Hepatocyte (in vitro differentiated cells): ENCODE data around the gene CRLF3. TPM values are rescaled to one million over a fixed set of nuclear protein-coding genes. Genes with fewer than 3 reads are reported as not detected.
"Not testable (repeated sequence)": the region's sequence is repeated elsewhere in the genome, so short reads cannot be mapped to it uniquely, and the experiment has no call there.

Source experiments
- DNase-seq: peaks from one replicate; pipeline ENCODE4 v3.0.0-alpha.2; 2016; ENCODE audit warnings: low spot score
- H2AFZ ChIP-seq: fragments of 200-600 bp; sonication (generic); 2 replicates; pipeline ENCODE4 v1.6.0; 2016; ENCODE audit warnings: antibody characterized with exemption, mild to moderate bottlenecking
- H3K27ac ChIP-seq: fragments of 200-600 bp; sonication (generic); 2 replicates; pipeline ENCODE4 v1.5.1; 2016; ENCODE audit warnings: mild to moderate bottlenecking
- H3K27me3 ChIP-seq: fragments of 200-600 bp; sonication (generic); 2 replicates; pipeline ENCODE4 v1.6.1; 2016
- H3K36me3 ChIP-seq: fragments of 200-600 bp; sonication (generic); replicated peaks from 2 replicates; pipeline ENCODE4 v1.5.1; 2016; ENCODE audit warnings: low read depth; ENCODE audit not compliant: insufficient read depth
- H3K4me1 ChIP-seq: fragments of 200-600 bp; sonication (generic); 2 replicates; pipeline ENCODE4 v1.5.1; 2016; ENCODE audit warnings: mild to moderate bottlenecking, moderate library complexity; ENCODE audit not compliant: insufficient read depth
- H3K4me2 ChIP-seq: fragments of 200-600 bp; sonication (generic); 2 replicates; pipeline ENCODE4 v1.6.0; 2016
- H3K4me3 ChIP-seq: fragments of 200-600 bp; sonication (generic); 2 replicates; pipeline ENCODE4 v1.5.1; 2016; ENCODE audit warnings: mild to moderate bottlenecking
- H3K79me2 ChIP-seq: fragments of 200-600 bp; sonication (generic); 2 replicates; pipeline ENCODE4 v1.6.0; 2017; ENCODE audit warnings: mild to moderate bottlenecking
- H3K9me2 ChIP-seq: fragments of 200-600 bp; sonication (generic); replicated peaks from 2 replicates; pipeline ENCODE4 v1.6.0; 2017; ENCODE audit warnings: mild to moderate bottlenecking; ENCODE audit not compliant: insufficient read depth
- H3K9me3 ChIP-seq: fragments of 200-600 bp; sonication (generic); 2 replicates; pipeline ENCODE4 v1.5.1; 2016; ENCODE audit warnings: low read depth, mild to moderate bottlenecking
- H4K20me1 ChIP-seq: fragments of 200-600 bp; sonication (generic); 2 replicates; pipeline ENCODE4 v1.6.0; 2016; ENCODE audit warnings: mild to moderate bottlenecking; ENCODE audit not compliant: insufficient read depth, poor library complexity, severe bottlenecking
- EZH2 ChIP-seq: fragments of 200-600 bp; sonication (generic); IDR thresholded peaks from 2 replicates; pipeline ENCODE4 v1.6.1; 2016; ENCODE audit warnings: antibody characterized with exemption, mild to moderate bottlenecking, borderline replicate concordance
- EZH2phosphoT487 ChIP-seq: fragments of 200-600 bp; sonication (generic); IDR thresholded peaks from one replicate; pipeline ENCODE4 v1.6.1; 2018; ENCODE audit warnings: antibody characterized with exemption, mild to moderate bottlenecking, low read depth, moderate library complexity; ENCODE audit not compliant: unreplicated experiment, severe bottlenecking
- WGBS: methylation state at CpG from one replicate; pipeline ENCODE4 v1.1.6; 2016; ENCODE audit warnings: low lambda C conversion rate; ENCODE audit errors: missing lambda C conversion rate; 5-methylcytosine and 5-hydroxymethylcytosine counted together
- polyA plus RNA-seq: library from polyadenylated mRNA; unstranded; fragments of >200 nt; fragmentation: Nextera tagmentation; extraction: Ambion mirVana; gene quantifications from 2 replicates; pipeline ENCODE4 v1.2.1, GENCODE V29; 2016
- total RNA-seq: library from RNA; depleted of rRNA; stranded (reverse); fragments of >200 nt; gene quantifications from 2 replicates; pipeline ENCODE4 v1.2.3, GENCODE V29; 2014
- TF ChIP-seq, protein P1 (sequence below): fragments of 200-600 bp; sonication (generic); IDR thresholded peaks from 2 replicates; pipeline ENCODE4 v1.5.1; 2016; ENCODE audit warnings: antibody characterized with exemption, mild to moderate bottlenecking; ENCODE audit not compliant: poor library complexity

The CRLF3 gene
- total and polyA plus RNA-seq, 2 experiments from 2014 or later, result 8.4 to 8.7 TPM

DNA sequence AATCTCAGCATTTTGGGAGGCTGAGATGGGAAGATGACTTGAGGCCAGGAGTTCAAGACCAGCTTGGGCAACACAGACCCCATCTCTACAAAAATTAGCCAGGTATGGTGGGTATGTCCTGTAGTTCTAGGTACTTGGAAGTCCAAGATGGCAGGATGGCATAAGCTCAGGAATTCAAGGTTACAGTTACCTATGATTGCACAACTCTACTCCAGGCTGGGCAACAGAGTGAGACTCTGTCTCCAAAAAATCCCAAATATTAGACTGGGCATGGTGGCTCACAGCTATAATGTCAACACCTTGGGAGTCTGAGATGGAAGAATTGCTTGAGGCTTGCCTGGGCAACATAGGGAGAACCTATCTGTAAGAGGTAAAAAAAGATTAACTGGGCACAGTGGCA lies 63.4 kb downstream of the CRLF3 start:
- no peak overlapping the region for H3K4me3 ChIP-seq
- peaks cover 16% of the 10 kb centered on the region for H4K20me1 ChIP-seq
- H3K4me1 ChIP-seq, result no peaks in the 10 kb centered on the region
- TF ChIP-seq, protein P1, sequence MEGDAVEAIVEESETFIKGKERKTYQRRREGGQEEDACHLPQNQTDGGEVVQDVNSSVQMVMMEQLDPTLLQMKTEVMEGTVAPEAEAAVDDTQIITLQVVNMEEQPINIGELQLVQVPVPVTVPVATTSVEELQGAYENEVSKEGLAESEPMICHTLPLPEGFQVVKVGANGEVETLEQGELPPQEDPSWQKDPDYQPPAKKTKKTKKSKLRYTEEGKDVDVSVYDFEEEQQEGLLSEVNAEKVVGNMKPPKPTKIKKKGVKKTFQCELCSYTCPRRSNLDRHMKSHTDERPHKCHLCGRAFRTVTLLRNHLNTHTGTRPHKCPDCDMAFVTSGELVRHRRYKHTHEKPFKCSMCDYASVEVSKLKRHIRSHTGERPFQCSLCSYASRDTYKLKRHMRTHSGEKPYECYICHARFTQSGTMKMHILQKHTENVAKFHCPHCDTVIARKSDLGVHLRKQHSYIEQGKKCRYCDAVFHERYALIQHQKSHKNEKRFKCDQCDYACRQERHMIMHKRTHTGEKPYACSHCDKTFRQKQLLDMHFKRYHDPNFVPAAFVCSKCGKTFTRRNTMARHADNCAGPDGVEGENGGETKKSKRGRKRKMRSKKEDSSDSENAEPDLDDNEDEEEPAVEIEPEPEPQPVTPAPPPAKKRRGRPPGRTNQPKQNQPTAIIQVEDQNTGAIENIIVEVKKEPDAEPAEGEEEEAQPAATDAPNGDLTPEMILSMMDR, result no peak
- TF ChIP-seq EZH2 (no peak), EZH2phosphoT487 (no peak)
- no peaks in the 10 kb centered on the region for H3K27me3 ChIP-seq
- no peaks in the 10 kb centered on the region for H3K36me3 ChIP-seq
- no peak overlapping the region for H3K4me2 ChIP-seq
- H3K9me3 ChIP-seq, result no peaks in the 10 kb centered on the region
- DNase-seq, result no peak
- no peak overlapping the region for H3K27ac ChIP-seq
- no peaks in the 10 kb centered on the region for H3K9me2 ChIP-seq
- H3K79me2 ChIP-seq, result peaks cover 65% of the 10 kb centered on the region
- H2AFZ ChIP-seq, result no peak overlapping the region

- H3K4me1 ChIP-seq, DNase-seq, H2AFZ ChIP-seq, H3K36me3 ChIP-seq, H3K4me3 ChIP-seq, H3K9me2 ChIP-seq, H3K9me3 ChIP-seq, H3K27me3 ChIP-seq, H3K4me2 ChIP-seq, H3K27ac ChIP-seq: not testable (repeated sequence)
- Histone ChIP-seq H3K79me2 (peaks cover 83% of the 10 kb centered on the region), H4K20me1 (peaks cover 12% of the 10 kb centered on the region)
- WGBS, result 96% methylated on average over 10 of the region's 10 CpGs
Observed at GRCh38 chr17:30753291-30753690, 71.2 kb downstream of the CRLF3 start.

DNA sequence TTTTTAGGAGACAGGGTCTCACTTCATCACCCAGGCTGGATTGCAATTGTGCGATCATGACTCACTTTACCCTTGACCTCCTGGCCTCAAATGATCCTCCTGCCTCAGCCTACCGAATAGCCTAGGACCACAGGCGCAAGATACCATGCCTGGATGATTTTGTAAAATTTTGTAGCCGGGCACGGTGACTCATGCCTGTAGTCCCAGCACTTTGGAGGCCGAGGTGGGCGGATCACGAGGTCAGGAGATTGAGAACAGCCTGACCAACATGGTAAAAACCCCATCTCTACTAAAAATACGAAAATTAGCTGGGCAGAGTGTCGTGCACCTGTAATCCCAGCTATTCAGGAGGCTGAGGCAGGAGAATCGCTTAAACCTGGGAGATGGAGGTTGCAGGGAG lies 73.5 kb downstream of the CRLF3 start:
- H3K4me2 ChIP-seq, H3K4me3 ChIP-seq, H3K9me3 ChIP-seq, H3K9me2 ChIP-seq, DNase-seq, H3K27me3 ChIP-seq, H4K20me1 ChIP-seq, H3K36me3 ChIP-seq, H3K27ac ChIP-seq, H3K4me1 ChIP-seq, H2AFZ ChIP-seq: not testable (repeated sequence)
- 98% methylated on average over 11 of the region's 11 CpGs for WGBS
- H3K79me2 ChIP-seq, result peaks cover 78% of the 10 kb centered on the region

DNA sequence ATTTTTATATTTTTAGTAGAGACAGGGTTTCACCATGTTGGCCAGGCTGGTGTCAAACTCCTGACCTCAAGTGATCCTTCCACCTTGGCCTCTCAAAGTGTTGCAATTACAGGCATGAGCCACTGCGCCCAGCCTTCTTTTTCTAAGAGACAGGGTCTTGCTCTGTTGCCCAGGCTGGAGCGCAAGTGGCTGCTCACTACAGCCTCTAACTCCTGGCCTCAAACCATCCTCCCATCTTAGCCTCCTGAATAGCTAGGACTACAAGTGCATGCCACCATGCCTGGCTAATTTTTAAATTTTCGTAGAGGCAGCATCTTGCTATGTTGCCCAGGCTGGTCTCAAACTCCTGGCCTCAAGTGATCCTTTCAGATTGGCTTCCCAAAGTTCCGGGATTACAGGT lies 76.9 kb downstream of the CRLF3 start:
- H3K36me3 ChIP-seq, H3K4me3 ChIP-seq, H3K4me2 ChIP-seq, H3K9me3 ChIP-seq, H3K9me2 ChIP-seq, H3K27me3 ChIP-seq, H2AFZ ChIP-seq, H3K4me1 ChIP-seq, DNase-seq, H3K27ac ChIP-seq: not testable (repeated sequence)
- peaks cover 69% of the 10 kb centered on the region for H3K79me2 ChIP-seq
- H4K20me1 ChIP-seq, result peaks cover 14% of the 10 kb centered on the region
- 99% methylated on average over 4 of the region's 4 CpGs for WGBS

DNA sequence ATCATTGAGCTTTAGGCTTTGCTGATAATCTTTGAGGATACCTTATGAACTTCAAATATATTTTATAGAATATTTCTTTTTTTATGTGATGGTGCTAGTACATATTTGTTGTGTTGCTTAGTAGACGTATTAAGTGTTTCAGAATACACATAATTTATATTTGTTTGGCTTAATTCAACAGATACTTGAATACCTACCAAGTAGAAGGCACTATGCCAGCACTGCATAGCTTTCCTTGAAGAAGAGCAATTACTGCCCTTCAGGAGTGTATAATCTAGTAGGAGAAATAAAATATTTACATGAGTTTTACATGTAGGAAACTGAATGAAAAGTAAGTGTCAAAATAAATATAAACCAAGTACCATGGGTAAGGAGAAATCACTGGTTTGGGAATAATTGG lies 81.8 kb downstream of the CRLF3 start:
- not testable (repeated sequence) for H3K4me3 ChIP-seq, H3K27me3 ChIP-seq, H3K9me3 ChIP-seq, H3K36me3 ChIP-seq, H2AFZ ChIP-seq, H3K4me1 ChIP-seq, DNase-seq, H3K4me2 ChIP-seq, H3K27ac ChIP-seq, H3K9me2 ChIP-seq
- WGBS, result 67% methylated on average over 1 of the region's 1 CpG
- H4K20me1 ChIP-seq, result peaks cover 34% of the 10 kb centered on the region
- H3K79me2 ChIP-seq, result peaks cover 80% of the 10 kb centered on the region

- not testable (repeated sequence) for H3K4me2 ChIP-seq, H3K9me2 ChIP-seq, H3K27me3 ChIP-seq, H2AFZ ChIP-seq, H3K36me3 ChIP-seq, H3K9me3 ChIP-seq, H3K4me3 ChIP-seq, DNase-seq, H3K4me1 ChIP-seq, H3K27ac ChIP-seq
- H3K79me2 ChIP-seq, result peaks cover 83% of the 10 kb centered on the region
- H4K20me1 ChIP-seq, result peaks cover 47% of the 10 kb centered on the region
- WGBS, result 98% methylated on average over 18 of the region's 18 CpGs
Observed at GRCh38 chr17:30736371-30736770, 88.1 kb downstream of the CRLF3 start.

GRCh38 chr17:30735644-30736043 lies 88.8 kb downstream of the CRLF3 start:
- WGBS, result 78% methylated on average over 5 of the region's 5 CpGs
- H2AFZ ChIP-seq, DNase-seq, H3K4me1 ChIP-seq, H3K9me3 ChIP-seq, H3K27me3 ChIP-seq, H3K4me3 ChIP-seq, H3K9me2 ChIP-seq, H3K4me2 ChIP-seq, H3K27ac ChIP-seq, H3K36me3 ChIP-seq: not testable (repeated sequence)
- peaks cover 47% of the 10 kb centered on the region for H4K20me1 ChIP-seq
- H3K79me2 ChIP-seq, result peaks cover 78% of the 10 kb centered on the region

- 93% methylated on average over 9 of the region's 9 CpGs for WGBS
- H3K36me3 ChIP-seq, H3K9me3 ChIP-seq, H3K27me3 ChIP-seq, H3K4me2 ChIP-seq, H3K9me2 ChIP-seq, H3K4me3 ChIP-seq, DNase-seq, H2AFZ ChIP-seq, H3K4me1 ChIP-seq, H3K27ac ChIP-seq: not testable (repeated sequence)
- H4K20me1 ChIP-seq, result peaks cover 45% of the 10 kb centered on the region
- peaks cover 79% of the 10 kb centered on the region for H3K79me2 ChIP-seq
Observed at GRCh38 chr17:30735206-30735605, 89.3 kb downstream of the CRLF3 start.
